GM23338 (cell line): ENCODE data around the gene IQCE. TPM values are rescaled to one million over a fixed set of nuclear protein-coding genes. Genes with fewer than 3 reads are reported as not detected.

Source experiments
- ATAC-seq: fragments of 200-7000 bp; cut with Tn5 transposase; 3 replicates; pipeline ENCODE4 v1.9.1; 2020
- DNase-seq: peaks from one replicate; pipeline ENCODE4 v3.0.0-alpha.2; 2015; ENCODE audit warnings: low spot score
- H2AFZ ChIP-seq: fragments of 200-600 bp; sonication (generic); 2 replicates; pipeline ENCODE4 v1.8.0; 2016; ENCODE audit warnings: antibody characterized with exemption, mild to moderate bottlenecking, moderate library complexity
- H3F3A ChIP-seq: fragments of 200-600 bp; sonication (generic); replicated peaks from 2 replicates; pipeline ENCODE4 v1.8.0; 2017; ENCODE audit warnings: antibody characterized with exemption, mixed run types, low read depth
- H3K27ac ChIP-seq: fragments of 200-600 bp; sonication (generic); 2 replicates; pipeline ENCODE4 v1.6.1; 2016; ENCODE audit warnings: low read depth
- H3K27me3 ChIP-seq: fragments of 200-600 bp; sonication (generic); 2 replicates; pipeline ENCODE4 v1.8.0; 2016; ENCODE audit warnings: mild to moderate bottlenecking, mixed run types, moderate library complexity; ENCODE audit not compliant: insufficient read depth
- H3K36me3 ChIP-seq: fragments of 200-600 bp; sonication (generic); 2 replicates; pipeline ENCODE4 v1.8.0; 2016; ENCODE audit warnings: mild to moderate bottlenecking; ENCODE audit not compliant: insufficient read depth
- H3K4me1 ChIP-seq: fragments of 200-600 bp; sonication (generic); 2 replicates; pipeline ENCODE4 v1.8.0; 2016; ENCODE audit warnings: mild to moderate bottlenecking, moderate library complexity; ENCODE audit not compliant: insufficient read depth
- H3K4me2 ChIP-seq: fragments of 200-600 bp; sonication (generic); 2 replicates; pipeline ENCODE4 v1.7.1; 2017; ENCODE audit warnings: mixed run types
- H3K4me3 ChIP-seq: fragments of 200-600 bp; sonication (generic); 2 replicates; pipeline ENCODE4 v1.6.1; 2016; ENCODE audit warnings: mixed run types
- H3K79me2 ChIP-seq: fragments of 200-600 bp; sonication (generic); replicated peaks from 2 replicates; pipeline ENCODE4 v1.8.0; 2017; ENCODE audit warnings: mild to moderate bottlenecking; ENCODE audit not compliant: insufficient read depth
- H3K9me2 ChIP-seq: fragments of 200-600 bp; sonication (generic); 2 replicates; pipeline ENCODE4 v1.8.0; 2017; ENCODE audit not compliant: insufficient read depth
- H4K20me1 ChIP-seq: fragments of 200-600 bp; sonication (generic); replicated peaks from 2 replicates; pipeline ENCODE4 v1.8.0; 2017; ENCODE audit warnings: mild to moderate bottlenecking; ENCODE audit not compliant: insufficient read depth
- H3K27ac Mint-ChIP-seq: 2 replicates; pipeline ENCODE4 v1.8.0; 2020; ENCODE audit warnings: inconsistent platforms, mild to moderate bottlenecking, moderate library complexity, mixed read lengths
- H3K27me3 Mint-ChIP-seq: 3 replicates; pipeline ENCODE4 v1.8.0; 2022; ENCODE audit warnings: low read depth, mild to moderate bottlenecking, moderate library complexity, mixed read lengths, inconsistent platforms; ENCODE audit not compliant: insufficient read depth, poor library complexity
- H3K36me3 Mint-ChIP-seq: 3 replicates; pipeline ENCODE4 v1.8.0; 2021; ENCODE audit warnings: low read depth, mild to moderate bottlenecking, inconsistent platforms, moderate library complexity, mixed read lengths
- H3K4me1 Mint-ChIP-seq: 3 replicates; pipeline ENCODE4 v1.8.0; 2020; ENCODE audit warnings: mild to moderate bottlenecking, inconsistent platforms, mixed read lengths
- H3K4me3 Mint-ChIP-seq: 3 replicates; pipeline ENCODE4 v1.8.0; 2021; ENCODE audit warnings: moderate library complexity, mild to moderate bottlenecking, inconsistent platforms, mixed read lengths
- H3K9me3 Mint-ChIP-seq: 3 replicates; pipeline ENCODE4 v1.8.0; 2020; ENCODE audit warnings: moderate library complexity, mild to moderate bottlenecking, inconsistent platforms, mixed read lengths
- EZH2 ChIP-seq: fragments of 200-600 bp; sonication (generic); IDR thresholded peaks from one replicate; pipeline ENCODE4 v1.8.0; 2017; ENCODE audit warnings: antibody characterized with exemption, mild to moderate bottlenecking, low read depth; ENCODE audit not compliant: unreplicated experiment
- EZH2phosphoT487 ChIP-seq: fragments of 200-600 bp; sonication (generic); IDR thresholded peaks from one replicate; pipeline ENCODE4 v1.8.1; 2018; ENCODE audit warnings: antibody characterized with exemption; ENCODE audit not compliant: unreplicated experiment
- NANOG ChIP-seq: IDR thresholded peaks from 2 replicates; pipeline ENCODE4 v1.6.1; 2016; ENCODE audit warnings: antibody characterized with exemption, borderline replicate concordance
- POLR2AphosphoS5 ChIP-seq: IDR thresholded peaks from 2 replicates; pipeline ENCODE4 v1.6.1; 2016; ENCODE audit warnings: antibody characterized with exemption, low read depth
- ZNF114 ChIP-seq: fragments of 250-450 bp; sonication (Bioruptor Pico); IDR thresholded peaks from 2 replicates; pipeline ENCODE4 v1.5.0; 2020; ENCODE audit warnings: mild to moderate bottlenecking, moderate library complexity
- ZNF331 ChIP-seq: fragments of 250-450 bp; sonication (Bioruptor Pico); IDR thresholded peaks from 2 replicates; pipeline ENCODE4 v1.5.0; 2020; ENCODE audit warnings: low read depth, mild to moderate bottlenecking, moderate library complexity
- polyA plus RNA-seq: library from polyadenylated mRNA; unstranded; fragments of >200 nt; fragmentation: Nextera tagmentation; extraction: Ambion mirVana; gene quantifications from 2 replicates; pipeline ENCODE4 v1.2.1, GENCODE V29; 2016
- total RNA-seq: library from RNA; depleted of rRNA; stranded (reverse); fragments of >200 nt; shearing (Covaris generic); gene quantifications from 2 replicates; pipeline ENCODE4 v1.2.3, GENCODE V29; 2014
- TF ChIP-seq, protein P1 (sequence below): IDR thresholded peaks from one replicate; pipeline ENCODE4 v1.6.1; 2018; ENCODE audit warnings: antibody characterized with exemption; ENCODE audit not compliant: unreplicated experiment
- TF ChIP-seq, protein P2 (sequence below), 2 experiments: fragments of 200-600 bp in 1 of 2; sonication (generic) in 1 of 2; conservative IDR thresholded peaks; 2 replicates each; pipeline versions ENCODE4 v1.5.1 to v1.6.1; 2016 to 2017; ENCODE audit warnings: antibody characterized with exemption in 2 of 2, low read depth in 2 of 2, mild to moderate bottlenecking in 2 of 2, moderate library complexity in 1 of 2
- TF ChIP-seq, protein P3 (sequence below): IDR thresholded peaks from 2 replicates; pipeline ENCODE4 v1.6.1; 2016; ENCODE audit warnings: antibody characterized with exemption
- TF ChIP-seq, protein P4 (sequence below): fragments of 250-450 bp; sonication (Bioruptor Pico); IDR thresholded peaks from 2 replicates; pipeline ENCODE4 v1.5.0; 2020; ENCODE audit warnings: mild to moderate bottlenecking, moderate library complexity

Gene IQCE
- total and polyA plus RNA-seq, 2 experiments from 2014 or later: 5.0 to 7.7 TPM

DNA sequence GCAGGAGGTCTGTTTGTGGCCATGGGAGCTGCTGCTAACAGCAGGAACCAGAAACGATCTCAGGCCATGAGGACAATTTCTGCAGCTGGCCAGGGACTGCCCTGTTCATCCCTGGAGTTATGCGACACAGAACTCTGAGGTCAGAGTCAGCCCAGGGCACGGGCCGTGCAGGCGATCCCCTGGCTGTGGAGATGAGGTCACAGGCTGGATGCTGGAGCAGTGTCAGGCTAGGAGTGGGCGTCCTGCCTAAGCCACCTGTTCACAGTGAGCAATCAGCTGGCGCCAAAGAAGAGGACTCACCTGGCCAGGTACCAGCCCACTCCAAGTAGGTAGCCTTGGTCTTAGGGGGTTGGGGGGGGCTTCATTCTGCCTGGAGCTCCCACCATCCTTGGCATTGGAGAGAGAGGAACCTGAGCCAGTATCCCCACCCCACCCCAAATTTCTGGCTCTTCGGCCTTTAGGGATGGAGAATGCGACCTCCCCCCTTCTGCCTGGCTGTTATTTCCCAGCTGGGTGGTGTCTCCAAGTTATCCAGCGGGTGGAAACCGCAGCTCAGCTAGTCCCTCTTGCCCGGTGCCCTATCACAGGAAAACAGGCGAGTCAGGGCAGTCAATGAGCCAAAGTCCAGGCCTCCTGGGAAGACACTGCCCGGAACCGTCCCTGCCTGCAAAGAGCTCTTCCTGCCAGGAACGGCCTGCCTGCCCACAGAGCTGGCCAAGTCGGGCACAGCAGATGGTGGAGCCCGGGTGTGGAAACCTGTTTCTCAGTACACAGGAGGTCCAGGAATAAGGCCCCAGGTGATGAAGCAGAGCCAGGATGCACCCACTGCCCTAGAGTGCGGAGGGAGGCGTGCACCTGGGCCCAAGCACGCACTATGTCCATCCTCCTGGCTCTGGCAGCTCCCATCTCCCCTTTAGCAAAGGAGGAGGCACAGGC lies 71.2 kb downstream of the IQCE start:
- Histone ChIP-seq H3F3A (peaks cover 12% of the 10 kb centered on the region; the same call in 1 of the 2 replicates), H2AFZ (no peak overlapping the region), H3K4me1 (peaks cover 16% of the 10 kb centered on the region; the same call in 1 of the 2 replicates), H3K4me2 (no peak overlapping the region), H3K27me3 (no peaks in the 10 kb centered on the region), H3K4me3 (no peak overlapping the region), H3K36me3 (no peaks in the 10 kb centered on the region), H3K79me2 (peaks cover 30% of the 10 kb centered on the region), H4K20me1 (peaks cover 5% of the 10 kb centered on the region; the same call in 1 of the 2 replicates), H3K27ac (no peak overlapping the region), H3K9me2 (no peaks in the 10 kb centered on the region)
- ATAC-seq (no peak), DNase-seq (no peak)
- Mint-ChIP-seq H3K36me3 (no peaks in the 10 kb centered on the region), H3K4me3 (no peak overlapping the region), H3K9me3 (no peaks in the 10 kb centered on the region), H3K27me3 (peaks cover 7% of the 10 kb centered on the region), H3K4me1 (peaks cover 19% of the 10 kb centered on the region), H3K27ac (no peak overlapping the region)
- TF ChIP-seq EZH2phosphoT487 (no peak), ZNF114 (CRISPR knock-in tag) (no peak), ZNF331 (CRISPR knock-in tag) (no peak), POLR2AphosphoS5 (no peak), NANOG (no peak), EZH2 (no peak)
- TF ChIP-seq, protein P1, sequence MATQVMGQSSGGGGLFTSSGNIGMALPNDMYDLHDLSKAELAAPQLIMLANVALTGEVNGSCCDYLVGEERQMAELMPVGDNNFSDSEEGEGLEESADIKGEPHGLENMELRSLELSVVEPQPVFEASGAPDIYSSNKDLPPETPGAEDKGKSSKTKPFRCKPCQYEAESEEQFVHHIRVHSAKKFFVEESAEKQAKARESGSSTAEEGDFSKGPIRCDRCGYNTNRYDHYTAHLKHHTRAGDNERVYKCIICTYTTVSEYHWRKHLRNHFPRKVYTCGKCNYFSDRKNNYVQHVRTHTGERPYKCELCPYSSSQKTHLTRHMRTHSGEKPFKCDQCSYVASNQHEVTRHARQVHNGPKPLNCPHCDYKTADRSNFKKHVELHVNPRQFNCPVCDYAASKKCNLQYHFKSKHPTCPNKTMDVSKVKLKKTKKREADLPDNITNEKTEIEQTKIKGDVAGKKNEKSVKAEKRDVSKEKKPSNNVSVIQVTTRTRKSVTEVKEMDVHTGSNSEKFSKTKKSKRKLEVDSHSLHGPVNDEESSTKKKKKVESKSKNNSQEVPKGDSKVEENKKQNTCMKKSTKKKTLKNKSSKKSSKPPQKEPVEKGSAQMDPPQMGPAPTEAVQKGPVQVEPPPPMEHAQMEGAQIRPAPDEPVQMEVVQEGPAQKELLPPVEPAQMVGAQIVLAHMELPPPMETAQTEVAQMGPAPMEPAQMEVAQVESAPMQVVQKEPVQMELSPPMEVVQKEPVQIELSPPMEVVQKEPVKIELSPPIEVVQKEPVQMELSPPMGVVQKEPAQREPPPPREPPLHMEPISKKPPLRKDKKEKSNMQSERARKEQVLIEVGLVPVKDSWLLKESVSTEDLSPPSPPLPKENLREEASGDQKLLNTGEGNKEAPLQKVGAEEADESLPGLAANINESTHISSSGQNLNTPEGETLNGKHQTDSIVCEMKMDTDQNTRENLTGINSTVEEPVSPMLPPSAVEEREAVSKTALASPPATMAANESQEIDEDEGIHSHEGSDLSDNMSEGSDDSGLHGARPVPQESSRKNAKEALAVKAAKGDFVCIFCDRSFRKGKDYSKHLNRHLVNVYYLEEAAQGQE: no peak
- TF ChIP-seq, protein P2, sequence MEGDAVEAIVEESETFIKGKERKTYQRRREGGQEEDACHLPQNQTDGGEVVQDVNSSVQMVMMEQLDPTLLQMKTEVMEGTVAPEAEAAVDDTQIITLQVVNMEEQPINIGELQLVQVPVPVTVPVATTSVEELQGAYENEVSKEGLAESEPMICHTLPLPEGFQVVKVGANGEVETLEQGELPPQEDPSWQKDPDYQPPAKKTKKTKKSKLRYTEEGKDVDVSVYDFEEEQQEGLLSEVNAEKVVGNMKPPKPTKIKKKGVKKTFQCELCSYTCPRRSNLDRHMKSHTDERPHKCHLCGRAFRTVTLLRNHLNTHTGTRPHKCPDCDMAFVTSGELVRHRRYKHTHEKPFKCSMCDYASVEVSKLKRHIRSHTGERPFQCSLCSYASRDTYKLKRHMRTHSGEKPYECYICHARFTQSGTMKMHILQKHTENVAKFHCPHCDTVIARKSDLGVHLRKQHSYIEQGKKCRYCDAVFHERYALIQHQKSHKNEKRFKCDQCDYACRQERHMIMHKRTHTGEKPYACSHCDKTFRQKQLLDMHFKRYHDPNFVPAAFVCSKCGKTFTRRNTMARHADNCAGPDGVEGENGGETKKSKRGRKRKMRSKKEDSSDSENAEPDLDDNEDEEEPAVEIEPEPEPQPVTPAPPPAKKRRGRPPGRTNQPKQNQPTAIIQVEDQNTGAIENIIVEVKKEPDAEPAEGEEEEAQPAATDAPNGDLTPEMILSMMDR (conservative IDR thresholded peaks at IDR 0.05; ENCODE audit: low read depth in 2 of 2): no peak
- TF ChIP-seq, protein P3, sequence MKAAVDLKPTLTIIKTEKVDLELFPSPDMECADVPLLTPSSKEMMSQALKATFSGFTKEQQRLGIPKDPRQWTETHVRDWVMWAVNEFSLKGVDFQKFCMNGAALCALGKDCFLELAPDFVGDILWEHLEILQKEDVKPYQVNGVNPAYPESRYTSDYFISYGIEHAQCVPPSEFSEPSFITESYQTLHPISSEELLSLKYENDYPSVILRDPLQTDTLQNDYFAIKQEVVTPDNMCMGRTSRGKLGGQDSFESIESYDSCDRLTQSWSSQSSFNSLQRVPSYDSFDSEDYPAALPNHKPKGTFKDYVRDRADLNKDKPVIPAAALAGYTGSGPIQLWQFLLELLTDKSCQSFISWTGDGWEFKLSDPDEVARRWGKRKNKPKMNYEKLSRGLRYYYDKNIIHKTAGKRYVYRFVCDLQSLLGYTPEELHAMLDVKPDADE: no peak
- TF ChIP-seq, protein P4, sequence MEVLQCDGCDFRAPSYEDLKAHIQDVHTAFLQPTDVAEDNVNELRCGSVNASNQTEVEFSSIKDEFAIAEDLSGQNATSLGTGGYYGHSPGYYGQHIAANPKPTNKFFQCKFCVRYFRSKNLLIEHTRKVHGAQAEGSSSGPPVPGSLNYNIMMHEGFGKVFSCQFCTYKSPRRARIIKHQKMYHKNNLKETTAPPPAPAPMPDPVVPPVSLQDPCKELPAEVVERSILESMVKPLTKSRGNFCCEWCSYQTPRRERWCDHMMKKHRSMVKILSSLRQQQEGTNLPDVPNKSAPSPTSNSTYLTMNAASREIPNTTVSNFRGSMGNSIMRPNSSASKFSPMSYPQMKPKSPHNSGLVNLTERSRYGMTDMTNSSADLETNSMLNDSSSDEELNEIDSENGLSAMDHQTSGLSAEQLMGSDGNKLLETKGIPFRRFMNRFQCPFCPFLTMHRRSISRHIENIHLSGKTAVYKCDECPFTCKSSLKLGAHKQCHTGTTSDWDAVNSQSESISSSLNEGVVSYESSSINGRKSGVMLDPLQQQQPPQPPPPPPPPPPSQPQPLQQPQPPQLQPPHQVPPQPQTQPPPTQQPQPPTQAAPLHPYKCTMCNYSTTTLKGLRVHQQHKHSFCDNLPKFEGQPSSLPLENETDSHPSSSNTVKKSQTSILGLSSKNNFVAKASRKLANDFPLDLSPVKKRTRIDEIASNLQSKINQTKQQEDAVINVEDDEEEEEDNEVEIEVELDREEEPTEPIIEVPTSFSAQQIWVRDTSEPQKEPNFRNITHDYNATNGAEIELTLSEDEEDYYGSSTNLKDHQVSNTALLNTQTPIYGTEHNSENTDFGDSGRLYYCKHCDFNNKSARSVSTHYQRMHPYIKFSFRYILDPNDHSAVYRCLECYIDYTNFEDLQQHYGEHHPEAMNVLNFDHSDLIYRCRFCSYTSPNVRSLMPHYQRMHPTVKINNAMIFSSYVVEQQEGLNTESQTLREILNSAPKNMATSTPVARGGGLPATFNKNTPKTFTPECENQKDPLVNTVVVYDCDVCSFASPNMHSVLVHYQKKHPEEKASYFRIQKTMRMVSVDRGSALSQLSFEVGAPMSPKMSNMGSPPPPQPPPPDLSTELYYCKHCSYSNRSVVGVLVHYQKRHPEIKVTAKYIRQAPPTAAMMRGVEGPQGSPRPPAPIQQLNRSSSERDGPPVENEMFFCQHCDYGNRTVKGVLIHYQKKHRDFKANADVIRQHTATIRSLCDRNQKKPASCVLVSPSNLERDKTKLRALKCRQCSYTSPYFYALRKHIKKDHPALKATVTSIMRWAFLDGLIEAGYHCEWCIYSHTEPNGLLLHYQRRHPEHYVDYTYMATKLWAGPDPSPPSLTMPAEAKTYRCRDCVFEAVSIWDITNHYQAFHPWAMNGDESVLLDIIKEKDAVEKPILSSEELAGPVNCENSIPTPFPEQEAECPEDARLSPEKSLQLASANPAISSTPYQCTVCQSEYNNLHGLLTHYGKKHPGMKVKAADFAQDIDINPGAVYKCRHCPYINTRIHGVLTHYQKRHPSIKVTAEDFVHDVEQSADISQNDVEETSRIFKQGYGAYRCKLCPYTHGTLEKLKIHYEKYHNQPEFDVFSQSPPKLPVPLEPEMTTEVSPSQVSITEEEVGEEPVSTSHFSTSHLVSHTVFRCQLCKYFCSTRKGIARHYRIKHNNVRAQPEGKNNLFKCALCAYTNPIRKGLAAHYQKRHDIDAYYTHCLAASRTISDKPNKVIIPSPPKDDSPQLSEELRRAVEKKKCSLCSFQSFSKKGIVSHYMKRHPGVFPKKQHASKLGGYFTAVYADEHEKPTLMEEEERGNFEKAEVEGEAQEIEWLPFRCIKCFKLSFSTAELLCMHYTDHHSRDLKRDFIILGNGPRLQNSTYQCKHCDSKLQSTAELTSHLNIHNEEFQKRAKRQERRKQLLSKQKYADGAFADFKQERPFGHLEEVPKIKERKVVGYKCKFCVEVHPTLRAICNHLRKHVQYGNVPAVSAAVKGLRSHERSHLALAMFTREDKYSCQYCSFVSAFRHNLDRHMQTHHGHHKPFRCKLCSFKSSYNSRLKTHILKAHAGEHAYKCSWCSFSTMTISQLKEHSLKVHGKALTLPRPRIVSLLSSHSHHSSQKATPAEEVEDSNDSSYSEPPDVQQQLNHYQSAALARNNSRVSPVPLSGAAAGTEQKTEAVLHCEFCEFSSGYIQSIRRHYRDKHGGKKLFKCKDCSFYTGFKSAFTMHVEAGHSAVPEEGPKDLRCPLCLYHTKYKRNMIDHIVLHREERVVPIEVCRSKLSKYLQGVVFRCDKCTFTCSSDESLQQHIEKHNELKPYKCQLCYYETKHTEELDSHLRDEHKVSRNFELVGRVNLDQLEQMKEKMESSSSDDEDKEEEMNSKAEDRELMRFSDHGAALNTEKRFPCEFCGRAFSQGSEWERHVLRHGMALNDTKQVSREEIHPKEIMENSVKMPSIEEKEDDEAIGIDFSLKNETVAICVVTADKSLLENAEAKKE (CRISPR knock-in tag): no peak
